Panc1 (cell line): ENCODE results near the gene TNFSF11. TPM values are rescaled to one million over a fixed set of nuclear protein-coding genes. Genes with fewer than 3 reads are reported as not detected.

ENCODE experiments used
- ATAC-seq: fragments of 200-7000 bp; cut with Tn5 transposase; 2 replicates; pipeline ENCODE4 v1.9.1; 2020; ENCODE audit warnings: mild to moderate bottlenecking, moderate library complexity
- BruUV-seq: library from RNA; stranded (reverse); fragments of 400-500 nt; replicated peaks from 2 replicates; lab custom pipeline; 2021; lab: Mats Ljungman, UMichigan
- CTCF ChIA-PET: fragments of 300-600 bp; sonication (Branson Sonifier 250); formaldehyde crosslinking; loops from one replicate; lab custom pipeline; 2022; ENCODE audit warnings: antibody characterized with exemption; lab: Charles Lee
- POLR2A ChIA-PET: fragments of 300-600 bp; sonication (Branson Sonifier 250); formaldehyde crosslinking; loops from one replicate; lab custom pipeline; 2022; ENCODE audit warnings: antibody characterized with exemption; lab: Charles Lee
- DNase-seq: peaks from one replicate; pipeline ENCODE4 v3.0.0-alpha.2; 2010; ENCODE audit warnings: low read depth, low spot score
- H3K27ac ChIP-seq: 2 replicates; pipeline ENCODE4 v1.5.1; 2011; ENCODE audit warnings: mild to moderate bottlenecking, low read length, inconsistent platforms
- H3K27me3 ChIP-seq: fragments of 200-500 bp; sonication (Bioruptor generic); 2 replicates; pipeline ENCODE4 v1.6.0; 2014; ENCODE audit warnings: low read length, inconsistent platforms; ENCODE audit not compliant: control insufficient read depth, insufficient read depth
- H3K36me3 ChIP-seq: fragments of 200-500 bp; sonication (Bioruptor generic); 2 replicates; pipeline ENCODE4 v1.5.1; 2014; ENCODE audit warnings: inconsistent platforms, mild to moderate bottlenecking, low read length, moderate library complexity; ENCODE audit not compliant: control insufficient read depth, insufficient read depth
- H3K4me1 ChIP-seq: 2 replicates; pipeline ENCODE4 v1.5.1; 2011; ENCODE audit warnings: inconsistent platforms, mild to moderate bottlenecking, low read length, moderate library complexity; ENCODE audit not compliant: control insufficient read depth, insufficient read depth
- H3K4me3 ChIP-seq, 2 experiments: 2 replicates each; pipeline ENCODE4 v1.5.1; 2011 to 2012; ENCODE audit warnings: low read depth in 2 of 2, low read length in 2 of 2, mild to moderate bottlenecking in 2 of 2, inconsistent platforms in 1 of 2, moderate library complexity in 1 of 2
- H3K9me3 ChIP-seq: fragments of 200-500 bp; sonication (Bioruptor generic); 2 replicates; pipeline ENCODE4 v1.5.1; 2014; ENCODE audit warnings: low read depth, mild to moderate bottlenecking, inconsistent platforms, low read length, moderate library complexity; ENCODE audit not compliant: control insufficient read depth, insufficient read depth
- POLR2AphosphoS5 ChIP-seq: IDR thresholded peaks from 2 replicates; pipeline ENCODE4 v1.6.1; 2012; ENCODE audit warnings: mild to moderate bottlenecking, low read depth, low read length, moderate library complexity
- SIN3A ChIP-seq: IDR thresholded peaks from 2 replicates; pipeline ENCODE4 v1.6.1; 2012; ENCODE audit warnings: low read depth, mild to moderate bottlenecking, low read length, moderate library complexity, borderline replicate concordance; ENCODE audit not compliant: insufficient read depth
- TCF7L2 ChIP-seq: IDR thresholded peaks from 2 replicates; pipeline ENCODE4 v1.6.1; 2011; ENCODE audit warnings: mild to moderate bottlenecking, low read depth, low read length, inconsistent platforms
- in situ Hi-C: cut with HindIII; loops from 2 replicates; pipeline ENCODE4 v1.10.0; 2016; ENCODE audit warnings: low sequenced_read_pairs, low pct_unique_long_range_greater_than_20kb
- intact Hi-C: fragments of 100-400 bp; cut with micrococcal nuclease; formaldehyde crosslinking; loops from one replicate; pipeline ENCODE4 v1.10.0; 2022; ENCODE audit not compliant: unreplicated experiment
- total RNA-seq: library from RNA; stranded (reverse); gene quantifications from one replicate; pipeline ENCODE4 v1.2.1, GENCODE V29; 2021; ENCODE audit not compliant: unreplicated experiment
- TF ChIP-seq, protein P1 (sequence below), 2 experiments: IDR thresholded peaks; 2 replicates each; pipeline ENCODE4 v1.6.1; 2011 to 2012; ENCODE audit warnings: low read depth in 2 of 2, control low read depth in 1 of 2, low read length in 1 of 2, mild to moderate bottlenecking in 1 of 2, moderate library complexity in 1 of 2; ENCODE audit not compliant: insufficient read depth in 1 of 2
- TF ChIP-seq, protein P2 (sequence below): fragments of 450-650 bp; IDR thresholded peaks from 2 replicates; pipeline ENCODE4 v1.5.1; 2017; ENCODE audit warnings: mild to moderate bottlenecking

The TNFSF11 gene
- total RNA-seq, 1 experiment from 2014 or later = not detected

DNA sequence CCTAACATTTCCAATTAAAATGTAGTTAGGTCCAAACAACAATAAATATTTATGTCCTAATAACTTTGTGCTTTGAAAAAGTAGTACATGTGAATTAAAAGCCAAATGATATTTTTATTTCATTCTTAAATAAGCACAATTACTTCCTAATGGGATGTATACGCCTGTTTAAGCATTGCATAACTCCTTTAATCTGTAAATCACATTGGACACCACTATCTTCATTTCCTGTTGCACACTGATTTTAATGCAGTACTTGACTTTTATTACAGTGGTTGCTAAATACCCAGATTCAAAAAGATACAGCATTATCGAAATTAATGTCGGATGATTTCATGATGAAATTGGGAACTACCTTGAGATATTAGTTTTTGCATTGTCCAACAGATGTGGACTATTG, 70.9 kb downstream of the TNFSF11 start:
- Histone ChIP-seq H3K4me3 (no peak overlapping the region), H3K9me3 (no peaks in the 10 kb centered on the region), H3K27me3 (no peaks in the 10 kb centered on the region), H3K4me1 (no peaks in the 10 kb centered on the region), H3K27ac (no peak overlapping the region), H3K36me3 (no peaks in the 10 kb centered on the region)
- no TSS peak for BruUV-seq
- ATAC-seq = no peak
- CTCF ChIA-PET = interaction anchor here (0.6 kb wide), 1 partner anchor 50 kb away, joined by 4 read pairs; no protein-coding TSS in a partner anchor
- intact Hi-C loops (no loop called here), in situ Hi-C loops (no loop called here)
- POLR2A ChIA-PET = no interaction called here
- DNase-seq = no peak
- no peak for TF ChIP-seq TCF7L2
- TF ChIP-seq, protein P1, sequence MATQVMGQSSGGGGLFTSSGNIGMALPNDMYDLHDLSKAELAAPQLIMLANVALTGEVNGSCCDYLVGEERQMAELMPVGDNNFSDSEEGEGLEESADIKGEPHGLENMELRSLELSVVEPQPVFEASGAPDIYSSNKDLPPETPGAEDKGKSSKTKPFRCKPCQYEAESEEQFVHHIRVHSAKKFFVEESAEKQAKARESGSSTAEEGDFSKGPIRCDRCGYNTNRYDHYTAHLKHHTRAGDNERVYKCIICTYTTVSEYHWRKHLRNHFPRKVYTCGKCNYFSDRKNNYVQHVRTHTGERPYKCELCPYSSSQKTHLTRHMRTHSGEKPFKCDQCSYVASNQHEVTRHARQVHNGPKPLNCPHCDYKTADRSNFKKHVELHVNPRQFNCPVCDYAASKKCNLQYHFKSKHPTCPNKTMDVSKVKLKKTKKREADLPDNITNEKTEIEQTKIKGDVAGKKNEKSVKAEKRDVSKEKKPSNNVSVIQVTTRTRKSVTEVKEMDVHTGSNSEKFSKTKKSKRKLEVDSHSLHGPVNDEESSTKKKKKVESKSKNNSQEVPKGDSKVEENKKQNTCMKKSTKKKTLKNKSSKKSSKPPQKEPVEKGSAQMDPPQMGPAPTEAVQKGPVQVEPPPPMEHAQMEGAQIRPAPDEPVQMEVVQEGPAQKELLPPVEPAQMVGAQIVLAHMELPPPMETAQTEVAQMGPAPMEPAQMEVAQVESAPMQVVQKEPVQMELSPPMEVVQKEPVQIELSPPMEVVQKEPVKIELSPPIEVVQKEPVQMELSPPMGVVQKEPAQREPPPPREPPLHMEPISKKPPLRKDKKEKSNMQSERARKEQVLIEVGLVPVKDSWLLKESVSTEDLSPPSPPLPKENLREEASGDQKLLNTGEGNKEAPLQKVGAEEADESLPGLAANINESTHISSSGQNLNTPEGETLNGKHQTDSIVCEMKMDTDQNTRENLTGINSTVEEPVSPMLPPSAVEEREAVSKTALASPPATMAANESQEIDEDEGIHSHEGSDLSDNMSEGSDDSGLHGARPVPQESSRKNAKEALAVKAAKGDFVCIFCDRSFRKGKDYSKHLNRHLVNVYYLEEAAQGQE (IDR thresholded peaks at IDR 0.05; ENCODE audit: insufficient read depth in 1 of 2, low read depth in 2 of 2, low read length in 1 of 2) = no peak
- TF ChIP-seq, protein P2, sequence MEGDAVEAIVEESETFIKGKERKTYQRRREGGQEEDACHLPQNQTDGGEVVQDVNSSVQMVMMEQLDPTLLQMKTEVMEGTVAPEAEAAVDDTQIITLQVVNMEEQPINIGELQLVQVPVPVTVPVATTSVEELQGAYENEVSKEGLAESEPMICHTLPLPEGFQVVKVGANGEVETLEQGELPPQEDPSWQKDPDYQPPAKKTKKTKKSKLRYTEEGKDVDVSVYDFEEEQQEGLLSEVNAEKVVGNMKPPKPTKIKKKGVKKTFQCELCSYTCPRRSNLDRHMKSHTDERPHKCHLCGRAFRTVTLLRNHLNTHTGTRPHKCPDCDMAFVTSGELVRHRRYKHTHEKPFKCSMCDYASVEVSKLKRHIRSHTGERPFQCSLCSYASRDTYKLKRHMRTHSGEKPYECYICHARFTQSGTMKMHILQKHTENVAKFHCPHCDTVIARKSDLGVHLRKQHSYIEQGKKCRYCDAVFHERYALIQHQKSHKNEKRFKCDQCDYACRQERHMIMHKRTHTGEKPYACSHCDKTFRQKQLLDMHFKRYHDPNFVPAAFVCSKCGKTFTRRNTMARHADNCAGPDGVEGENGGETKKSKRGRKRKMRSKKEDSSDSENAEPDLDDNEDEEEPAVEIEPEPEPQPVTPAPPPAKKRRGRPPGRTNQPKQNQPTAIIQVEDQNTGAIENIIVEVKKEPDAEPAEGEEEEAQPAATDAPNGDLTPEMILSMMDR = no peak
- TF ChIP-seq POLR2AphosphoS5 = no peak
- no peak for TF ChIP-seq SIN3A

DNA sequence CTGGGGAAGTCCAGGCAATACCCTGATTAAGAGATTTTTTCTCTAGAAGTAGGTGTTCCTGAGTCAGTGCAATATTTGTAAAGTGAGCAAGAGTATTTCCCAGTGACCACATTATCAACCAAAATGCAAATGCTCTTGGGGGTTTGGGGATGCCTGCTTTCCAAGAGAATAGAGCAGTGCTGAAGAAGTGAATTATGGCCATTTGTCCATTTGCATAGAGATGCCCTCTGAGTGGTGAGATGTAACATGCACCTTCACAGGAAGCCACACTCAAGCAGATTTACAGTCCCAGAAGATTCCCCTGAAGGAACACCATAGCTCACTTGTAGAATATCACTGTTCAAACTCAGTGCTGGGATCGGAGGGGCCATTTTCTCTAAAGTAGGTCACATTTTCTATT, 71.8 kb downstream of the TNFSF11 start:
- TF ChIP-seq TCF7L2 (no peak), SIN3A (no peak), POLR2AphosphoS5 (no peak)
- TF ChIP-seq, protein P1 (IDR thresholded peaks at IDR 0.05; ENCODE audit: insufficient read depth in 1 of 2, low read depth in 2 of 2, low read length in 1 of 2) = no peak
- TF ChIP-seq, protein P2 = no peak
- no TSS peak for BruUV-seq
- POLR2A ChIA-PET = no interaction called here
- DNase-seq = no peak
- H3K4me3 ChIP-seq = no peak overlapping the region
- no peaks in the 10 kb centered on the region for H3K4me1 ChIP-seq
- CTCF ChIA-PET = no interaction called here
- no peaks in the 10 kb centered on the region for H3K9me3 ChIP-seq
- H3K27me3 ChIP-seq = no peaks in the 10 kb centered on the region
- no peak for ATAC-seq
- in situ Hi-C loops (no loop called here), intact Hi-C loops (no loop called here)
- no peak overlapping the region for H3K27ac ChIP-seq
- no peaks in the 10 kb centered on the region for H3K36me3 ChIP-seq
